Fibroblast of villous mesenchyme (primary cell): ENCODE results near the gene CPSF2. TPM values are rescaled to one million over a fixed set of nuclear protein-coding genes. Genes with fewer than 3 reads are reported as not detected.

ENCODE experiments used
- DNase-seq: peaks from one replicate; pipeline ENCODE4 v3.0.0-alpha.2; 2010; ENCODE audit warnings: low read depth
- H3K4me3 ChIP-seq: 2 replicates; pipeline ENCODE4 v1.5.1; 2011; ENCODE audit warnings: low read depth, mild to moderate bottlenecking, low read length
- CTCF ChIP-seq: IDR thresholded peaks from 2 replicates; pipeline ENCODE4 v1.5.1; 2012; ENCODE audit warnings: low read depth, mild to moderate bottlenecking, low read length; ENCODE audit not compliant: insufficient read depth
- total RNA-seq: library from RNA; depleted of rRNA; stranded (reverse); fragments of >200 nt; gene quantifications from 2 replicates; pipeline ENCODE4 v1.2.3, GENCODE V29; 2012

The CPSF2 gene
- 45.1 and 67.8 TPM in 2 replicates for total RNA-seq

GRCh38 chr14:92121670-92122350 lies at the start of gene CPSF2, which contains the start of gene NDUFB1:
TSS of gene CPSF2 (plus strand) at chr14:92121969. CDS start at chr14:92130985, 9,016 bp downstream.
TSS of gene NDUFB1 (minus strand) at chr14:92121706. CDS start at chr14:92117637, 4,069 bp downstream.
- DNase-seq = peak; percentile 82
- no peak for TF ChIP-seq CTCF
- peak within 1 kb of the TSS; percentile 73 for H3K4me3 ChIP-seq

GRCh38 chr14:92074555-92074954 lies 47.2 kb upstream of the CPSF2 start:
- no peak for TF ChIP-seq CTCF
- peak; percentile 11 for DNase-seq
- H3K4me3 ChIP-seq = no peak overlapping the region

GRCh38 chr14:92088494-92088893 lies 33.3 kb upstream of the CPSF2 start:
- no peak overlapping the region for H3K4me3 ChIP-seq
- no peak for DNase-seq
- TF ChIP-seq CTCF = no peak

GRCh38 chr14:92093320-92093719 lies 28.4 kb upstream of the CPSF2 start:
- peak; percentile 20 for TF ChIP-seq CTCF
- H3K4me3 ChIP-seq = no peak overlapping the region
- DNase-seq = no peak

- TF ChIP-seq CTCF = no peak
- H3K4me3 ChIP-seq = no peak overlapping the region
- no peak for DNase-seq
Measured at GRCh38 chr14:92099802-92100201, 22.0 kb upstream of the CPSF2 start.

- TF ChIP-seq CTCF = no peak
- DNase-seq = no peak
- H3K4me3 ChIP-seq = no peak overlapping the region
Measured at GRCh38 chr14:92103363-92103989, 18.3 kb upstream of the CPSF2 start.
